Posterior vena cava (tissue), 2 donors: ENCODE data around the gene L3MBTL1. TPM values are rescaled to one million over a fixed set of nuclear protein-coding genes. Genes with fewer than 3 reads are reported as not detected.
A peak's percentile ranks its signal among the peaks of the same experiment; 100 is the strongest.

Source experiments
- DNase-seq: peaks from one replicate; pipeline ENCODE4 v3.0.0-alpha.2; 2020; ENCODE audit warnings: low spot score
- intact Hi-C, 2 donors: fragments of 100-400 bp; cut with DNase I; formaldehyde crosslinking; loops; one replicate each; pipeline versions ENCODE4 v1.14.1 to v1.14.2; 2022 to 2023
- total RNA-seq, 2 donors: library from RNA; stranded (reverse); fragmentation: NEBNext Ultra II Directional; extraction: Animal tissue kit (Norgen Biotek cat#: 25700); gene quantifications; one replicate each; pipeline ENCODE4 v1.2.1, GENCODE V29; 2021
- donor health status: DM: yes; HTN: yes; CAD: no.
- donor health status: DM: yes; HTN: yes; CAD: no.

Gene L3MBTL1
- total RNA-seq, 2 donors from 2014 or later, result 6.7 to 7.1 TPM

GRCh38 chr20:43532416-43533055 lies 25.0 kb downstream of the L3MBTL1 start:
- intact Hi-C loops, result loop anchor here (10.0 kb wide), 2 partner anchors 542 to 552 kb away; no protein-coding TSS in a partner anchor
- no peak for DNase-seq

- intact Hi-C loops, result loop anchor here (10.0 kb wide), 2 partner anchors 542 to 552 kb away; no protein-coding TSS in a partner anchor
- DNase-seq, result peak; percentile 19
These were observed 25.6 kb downstream of the L3MBTL1 start for GRCh38 chr20:43533060-43533459.

GRCh38 chr20:43534016-43534415 lies 26.5 kb downstream of the L3MBTL1 start:
- intact Hi-C loops, result loop anchor here (10.0 kb wide), 2 partner anchors 541 to 551 kb away; no protein-coding TSS in a partner anchor
- peak; percentile 62 for DNase-seq

- DNase-seq, result no peak
- intact Hi-C loops, result loop anchor here (10.0 kb wide), 2 partner anchors 540 to 550 kb away; no protein-coding TSS in a partner anchor
These were observed 27.4 kb downstream of the L3MBTL1 start for GRCh38 chr20:43534791-43535350.

GRCh38 chr20:43535370-43536004 lies 28.0 kb downstream of the L3MBTL1 start:
- intact Hi-C loops, result loop anchor here (10.0 kb wide), 2 partner anchors 539 to 549 kb away; no protein-coding TSS in a partner anchor
- DNase-seq, result no peak

- DNase-seq, result no peak
- intact Hi-C loops, result loop anchor here (10.0 kb wide), 2 partner anchors 539 to 549 kb away; no protein-coding TSS in a partner anchor
These were observed 28.7 kb downstream of the L3MBTL1 start for GRCh38 chr20:43536041-43536816.

- DNase-seq, result no peak
- intact Hi-C loops, result loop anchor here (10.0 kb wide), 2 partner anchors 538 to 548 kb away; no protein-coding TSS in a partner anchor
These were observed 29.4 kb downstream of the L3MBTL1 start for GRCh38 chr20:43536817-43537440.

GRCh38 chr20:43537921-43538877 lies 30.7 kb downstream of the L3MBTL1 start:
- intact Hi-C loops, result loop anchor here (10.0 kb wide), 2 partner anchors 537 to 547 kb away; no protein-coding TSS in a partner anchor
- DNase-seq, result peak; percentile 86

- DNase-seq, result no peak
- intact Hi-C loops, result loop anchor here (10.0 kb wide), 2 partner anchors 536 to 546 kb away; no protein-coding TSS in a partner anchor
These were observed 31.6 kb downstream of the L3MBTL1 start for GRCh38 chr20:43538878-43539700.

GRCh38 chr20:43539975-43540672 lies 32.6 kb downstream of the L3MBTL1 start:
- intact Hi-C loops, result loop anchor here (10.0 kb wide), 2 partner anchors 535 to 545 kb away; no protein-coding TSS in a partner anchor
- no peak for DNase-seq

- intact Hi-C loops, result no loop called here
- no peak for DNase-seq
These were observed 33.2 kb downstream of the L3MBTL1 start for GRCh38 chr20:43540673-43541060.

- intact Hi-C loops, result no loop called here
- no peak for DNase-seq
These were observed 33.7 kb downstream of the L3MBTL1 start for GRCh38 chr20:43541214-43541613.

GRCh38 chr20:43542161-43542560 lies 34.7 kb downstream of the L3MBTL1 start:
- intact Hi-C loops, result no loop called here
- DNase-seq, result no peak

GRCh38 chr20:43542674-43543073 lies 35.2 kb downstream of the L3MBTL1 start:
- intact Hi-C loops, result no loop called here
- no peak for DNase-seq

- DNase-seq, result peak; percentile 30
- intact Hi-C loops, result no loop called here
These were observed 35.6 kb downstream of the L3MBTL1 start for GRCh38 chr20:43543138-43543537.

GRCh38 chr20:43544501-43544900 lies 37.0 kb downstream of the L3MBTL1 start:
- peak; percentile 28 for DNase-seq

More at GRCh38 chr20:43544501-43544900, 37.0 kb downstream of the L3MBTL1 start:
- intact Hi-C loops, result no loop called here
